Measurements from ENCODE around the gene DAZAP1.
"Not testable (repeated sequence)": the region's sequence is repeated elsewhere in the genome, so short reads cannot be mapped to it uniquely, and the experiment has no call there.

DAZAP1 gene

DNA sequence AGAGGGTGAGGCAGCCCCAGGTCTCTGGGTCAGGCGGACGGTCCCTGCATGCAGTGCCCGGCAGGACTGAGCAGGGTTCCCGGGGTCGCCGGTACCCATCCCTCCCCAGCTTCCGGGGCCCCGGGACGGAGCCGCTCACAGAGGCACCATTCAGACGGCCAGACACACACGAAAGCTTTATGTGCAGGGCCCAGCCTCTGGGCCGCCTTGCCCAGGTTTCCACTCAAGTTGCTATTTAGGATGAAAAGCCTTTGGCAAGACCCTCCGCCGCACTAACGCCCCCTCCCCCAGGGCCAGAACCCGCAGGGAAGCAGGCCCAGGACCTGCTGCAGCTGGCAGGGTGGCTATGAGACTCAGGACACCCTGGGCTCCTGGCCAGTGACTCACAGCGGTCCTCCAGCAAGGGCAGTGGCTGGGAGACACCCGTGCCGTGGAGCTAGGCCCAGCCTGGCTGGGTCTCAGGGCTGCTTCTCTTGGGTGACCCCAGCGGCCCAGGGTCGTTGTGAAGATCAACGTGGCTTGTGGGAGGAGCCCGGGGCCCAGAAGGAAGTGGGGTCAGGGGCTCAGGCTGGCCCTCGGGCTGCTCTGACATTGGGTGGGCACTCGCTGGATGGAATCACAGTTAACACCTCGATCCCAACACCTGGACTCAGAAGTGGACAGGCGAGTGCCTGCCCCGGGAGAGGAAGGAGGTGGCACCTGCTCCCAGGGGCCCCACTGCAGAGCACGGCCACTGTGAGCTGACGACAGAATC, 66.8 kb downstream of the DAZAP1 start:
- no peak for DNase-seq (ENCODE audit: low spot score)

DNA sequence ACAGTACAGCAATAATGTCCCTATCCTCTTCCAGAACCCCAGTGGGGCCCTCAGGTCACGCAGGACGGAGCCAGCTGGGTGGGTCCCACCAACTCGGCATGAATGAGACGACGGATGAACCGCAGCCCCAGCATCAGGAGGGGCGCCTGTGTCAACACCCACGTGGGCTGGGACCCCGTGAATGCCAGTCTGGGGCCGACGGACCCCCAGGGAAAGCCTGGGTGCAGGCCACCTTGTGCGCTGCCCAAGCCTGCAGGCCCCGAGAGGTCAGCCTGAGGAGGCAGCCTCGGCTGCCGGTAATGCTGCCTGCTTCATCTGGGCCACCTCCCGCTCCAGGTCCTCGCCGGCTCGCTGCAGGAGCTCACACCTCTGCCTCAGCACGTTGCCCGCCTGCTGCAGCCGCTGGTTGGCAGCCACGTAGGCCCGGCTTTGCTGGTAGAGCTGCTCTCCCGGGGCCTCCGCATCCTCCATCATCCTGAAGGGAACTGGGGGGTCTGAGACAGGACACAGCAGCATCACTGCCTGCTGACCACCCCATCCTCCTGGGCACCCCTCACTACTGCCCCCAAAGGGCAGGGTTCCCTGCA, 67.5 kb downstream of the DAZAP1 start:
- DNase-seq (ENCODE audit: low spot score), result no peak

DNA sequence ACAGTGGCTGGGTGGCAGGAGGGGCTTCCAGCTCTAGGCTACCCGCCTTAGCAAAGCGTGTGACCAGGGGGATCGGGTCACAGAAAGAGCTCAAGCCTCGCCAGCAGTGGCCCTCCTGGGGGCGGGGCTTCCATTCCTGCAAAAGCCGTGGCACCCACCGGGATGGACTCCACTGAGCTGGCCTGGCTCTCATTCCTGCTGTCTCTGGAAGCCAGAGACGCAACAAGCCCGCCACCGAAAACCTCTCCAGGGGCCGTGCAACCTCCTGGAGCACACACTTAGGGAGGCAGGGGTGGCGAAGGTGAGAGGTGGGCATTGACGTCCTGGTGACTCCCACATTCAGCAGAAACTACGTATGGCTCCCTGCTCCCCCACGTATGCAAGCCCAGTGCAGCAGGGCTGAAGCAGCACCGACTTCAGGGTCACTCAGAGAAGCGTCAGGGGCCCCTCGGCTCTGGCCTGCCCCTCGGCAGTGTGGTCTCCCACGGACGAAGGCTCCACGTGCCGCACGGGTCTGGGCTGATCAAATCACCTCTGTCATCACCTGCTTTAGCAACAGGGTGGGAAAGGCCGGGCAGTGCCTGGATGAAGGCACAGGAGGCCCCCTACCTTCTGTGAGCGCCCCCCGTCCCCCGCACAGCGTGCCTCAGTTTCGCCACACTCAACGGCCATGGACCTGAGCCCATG, 68.5 kb downstream of the DAZAP1 start:
- no peak for DNase-seq (ENCODE audit: low spot score)

DNA sequence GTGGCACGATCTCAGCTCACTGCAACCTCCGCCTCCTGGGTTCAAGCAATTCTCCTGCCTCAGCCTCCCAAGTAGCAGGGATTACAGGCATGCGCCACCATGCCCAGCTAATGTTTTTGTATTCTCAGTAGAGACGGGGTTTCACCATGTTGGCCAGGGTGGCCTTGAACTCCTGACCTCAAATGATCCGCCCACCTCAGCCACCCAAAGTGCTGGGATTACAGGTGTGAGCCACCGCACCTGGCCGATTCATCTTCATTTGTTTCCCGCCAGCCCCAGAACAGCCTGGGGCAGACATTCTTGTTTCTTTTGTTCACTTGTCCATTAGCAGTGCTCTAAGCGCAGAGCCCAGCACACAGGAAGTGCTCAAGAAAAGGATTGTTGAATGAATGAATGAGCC, 69.7 kb downstream of the DAZAP1 start:
- DNase-seq (ENCODE audit: low spot score), result not testable (repeated sequence)

DNA sequence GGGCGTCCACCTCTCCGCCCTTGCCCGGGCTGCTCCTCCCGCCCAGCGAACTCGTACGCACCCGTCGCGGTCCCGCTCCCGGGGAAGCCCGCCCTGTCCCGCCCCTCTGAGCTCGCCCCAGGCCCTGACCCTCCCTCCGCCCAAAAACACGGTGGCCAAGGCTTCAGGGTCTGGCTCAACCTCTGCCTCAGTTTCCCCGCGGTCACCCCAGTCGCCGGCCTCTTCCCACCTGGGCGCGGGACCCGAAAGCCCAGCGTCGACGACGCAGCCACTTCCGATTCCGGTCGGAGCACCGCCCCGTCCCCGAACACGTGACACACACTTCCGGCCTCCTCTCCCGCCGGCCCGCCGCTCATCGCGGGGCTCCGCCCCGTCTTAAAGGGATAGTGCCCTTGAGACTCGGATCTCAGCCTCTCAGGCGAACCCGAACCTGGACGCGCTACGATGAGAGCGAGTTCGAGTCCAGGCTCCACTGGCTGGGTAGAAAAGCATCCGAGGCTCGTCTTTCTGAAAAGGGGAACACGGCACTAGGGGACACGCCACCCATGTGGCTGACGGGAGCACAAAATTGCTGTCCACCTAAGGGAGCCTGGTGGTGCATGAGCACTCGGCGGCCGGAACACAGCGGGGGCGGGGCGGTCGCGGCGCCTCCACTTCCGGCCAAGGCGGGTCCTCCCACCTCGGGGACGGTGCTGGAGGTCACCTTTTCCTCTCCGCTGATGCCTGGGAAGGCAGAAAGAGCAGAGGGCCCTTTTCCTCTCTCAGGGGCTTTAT, 71.7 kb downstream of the DAZAP1 start, which contains the start of gene C19orf25:
TSS of gene C19orf25 (minus strand) at position 282 of the 774 bp plus-strand sequence. CDS start 312 bp downstream, outside the sequence.
- peak; percentile 94 for DNase-seq (ENCODE audit: low spot score)

DNA sequence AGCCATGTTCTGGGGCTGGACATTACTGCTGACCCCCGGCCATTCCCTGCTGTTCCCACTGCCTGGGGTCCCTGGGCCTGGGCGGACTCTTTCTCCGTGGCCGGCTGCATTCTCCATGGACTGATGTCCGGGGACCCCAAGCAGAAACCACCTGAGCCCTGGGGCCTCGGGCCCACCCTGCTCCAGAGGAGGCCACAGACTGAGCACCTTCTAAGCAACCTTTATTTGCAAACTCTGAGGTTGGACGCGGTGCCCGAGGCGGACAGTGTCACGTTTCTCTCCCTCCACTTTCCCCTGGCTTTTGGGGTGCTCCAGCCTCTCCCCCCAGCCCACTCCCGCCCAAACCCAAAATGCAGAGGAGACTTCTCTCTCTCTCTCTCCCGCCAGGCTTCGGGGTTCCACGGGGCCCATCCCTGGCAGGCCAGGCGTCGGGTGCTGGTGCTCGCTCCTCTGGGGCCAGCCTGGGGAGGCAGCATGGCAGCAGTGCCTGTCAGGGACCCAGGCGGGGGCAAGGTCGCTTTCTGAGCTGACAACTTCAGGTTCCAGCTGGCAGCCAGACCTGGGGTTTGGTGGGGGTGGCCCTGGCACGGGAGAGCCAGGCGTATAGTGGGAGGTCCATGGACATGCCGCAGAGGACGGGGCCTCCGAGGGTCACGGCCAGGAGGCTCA, 74.0 kb downstream of the DAZAP1 start:
- no peak for DNase-seq (ENCODE audit: low spot score)

DNA sequence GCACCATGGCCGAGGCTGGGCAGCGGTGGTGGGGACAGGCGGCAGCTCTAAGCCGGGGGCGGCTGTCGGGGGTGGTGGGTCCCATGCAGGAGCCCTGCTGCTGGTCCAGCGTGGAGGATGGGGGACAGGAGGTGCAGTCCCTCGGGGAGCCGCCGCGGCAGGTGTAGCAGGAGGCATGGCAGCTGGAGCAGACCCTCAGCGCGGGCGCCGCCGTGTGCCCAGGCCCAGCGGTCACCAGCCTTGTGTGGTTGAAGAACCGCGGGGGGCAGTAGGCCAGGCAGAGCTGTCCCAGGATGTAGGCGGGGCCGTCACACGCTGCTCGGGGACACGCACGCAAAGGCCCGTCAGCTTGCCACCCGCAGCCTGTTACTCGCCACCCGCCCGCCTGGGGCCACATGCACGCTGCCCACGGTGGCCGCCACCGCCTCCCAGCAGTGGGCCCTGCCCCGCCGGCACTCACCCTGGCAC, 74.5 kb downstream of the DAZAP1 start:
- no peak for DNase-seq (ENCODE audit: low spot score)

DNA sequence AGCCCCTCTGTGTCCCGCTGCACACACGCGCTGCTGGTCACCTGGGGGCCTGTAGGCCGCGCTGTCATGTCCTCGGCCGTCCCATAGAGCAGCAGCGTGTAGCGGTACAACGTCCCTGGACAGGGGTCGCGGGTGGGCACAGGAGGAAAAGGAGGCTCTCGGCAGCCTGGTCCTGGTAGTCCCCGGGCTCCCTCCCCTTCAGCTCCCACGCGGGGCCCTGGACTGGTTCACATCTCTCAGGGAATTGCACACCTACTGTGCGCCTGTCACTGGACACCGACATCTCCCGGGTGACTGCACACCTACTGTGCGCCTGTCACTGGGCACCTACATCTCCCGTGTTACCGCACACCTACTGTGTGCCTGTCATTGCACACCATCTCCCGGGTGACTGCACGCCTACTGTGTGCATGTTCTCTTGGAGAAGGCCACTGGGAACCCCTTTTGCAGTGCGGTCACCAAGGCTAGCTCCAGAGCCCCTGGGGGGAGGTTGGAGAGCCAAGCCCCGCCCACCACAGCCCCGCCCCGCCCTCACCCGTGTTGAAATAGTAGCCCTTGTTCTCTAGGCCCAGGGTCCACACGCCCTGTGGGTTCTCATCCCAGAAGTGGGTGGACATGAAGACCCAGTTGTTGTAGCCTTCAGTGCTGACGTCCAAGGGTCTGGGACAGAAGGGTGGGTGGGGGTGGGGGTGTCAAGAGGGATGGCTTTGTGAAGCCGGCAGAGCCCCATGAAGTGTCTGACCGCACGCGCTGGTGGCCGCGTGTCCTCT, 75.2 kb downstream of the DAZAP1 start:
- DNase-seq (ENCODE audit: low spot score), result no peak

DNA sequence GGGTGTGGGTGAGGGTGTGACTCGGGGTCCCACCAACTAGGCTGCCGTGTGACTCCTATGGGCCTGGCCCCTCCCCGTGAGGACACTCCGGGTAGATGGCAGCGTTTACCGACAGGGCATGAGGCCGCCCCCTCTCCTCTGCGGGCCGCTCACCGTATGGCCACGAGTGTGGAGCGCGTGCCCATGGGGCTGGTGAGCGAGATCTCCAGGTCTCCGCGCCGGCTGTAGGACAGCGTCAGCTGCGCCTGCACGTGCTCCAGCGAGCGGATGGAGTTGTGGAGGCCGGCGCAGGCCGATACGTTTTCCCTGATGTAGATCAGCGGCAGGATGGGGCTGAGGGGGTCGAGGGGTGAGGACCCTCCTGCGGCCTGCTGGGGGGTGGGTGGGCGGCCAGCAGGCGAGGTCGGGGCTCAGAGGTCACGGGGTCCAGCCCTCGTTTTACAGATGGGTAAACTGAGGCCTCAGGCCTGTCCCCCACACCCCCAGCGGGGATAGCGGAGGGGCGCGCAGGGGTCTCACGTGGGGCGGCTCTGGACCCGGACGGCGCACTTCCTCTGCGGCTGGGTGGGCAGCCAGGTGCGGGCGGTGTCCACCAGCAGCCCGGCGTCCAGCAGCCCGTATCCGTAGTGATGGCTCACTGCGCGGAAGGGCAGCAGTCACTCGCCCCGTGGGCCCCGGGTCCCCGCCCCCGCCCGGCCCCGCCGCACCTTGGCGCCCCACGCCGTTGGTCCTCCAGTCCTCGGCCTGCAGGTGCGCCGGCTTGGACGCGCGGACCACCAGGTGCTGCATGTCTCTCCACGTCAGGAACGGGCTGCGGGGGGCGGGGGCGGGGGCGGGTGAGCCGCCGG, 76.0 kb downstream of the DAZAP1 start:
- DNase-seq (ENCODE audit: low spot score), result no peak

DNA sequence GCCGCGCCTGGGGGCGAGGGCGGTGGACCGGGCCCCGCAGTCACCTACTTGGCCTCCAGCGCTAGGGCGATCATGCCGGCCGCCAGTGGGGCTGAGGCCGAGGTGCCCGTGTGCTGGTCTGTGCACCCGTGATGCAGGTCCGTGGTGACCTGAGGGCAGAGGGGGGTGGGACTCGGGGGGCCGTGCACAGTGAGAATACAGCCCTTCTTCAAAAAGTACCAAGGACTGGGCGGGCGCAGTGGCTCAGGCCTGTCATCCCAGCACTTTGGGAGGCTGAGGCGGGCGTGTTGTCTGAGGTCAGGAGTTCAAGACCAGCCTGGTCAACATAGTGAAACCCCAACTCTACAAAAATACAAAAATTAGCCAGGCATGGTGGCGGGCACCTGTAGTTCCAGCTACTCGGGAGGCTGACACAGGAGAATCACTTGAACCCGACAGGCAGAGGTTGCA, 76.6 kb downstream of the DAZAP1 start:
- DNase-seq (ENCODE audit: low spot score), result no peak

All from LoVo (cell line).